Testis (tissue), 3 donors: ENCODE results near the gene ZNF777. TPM values are rescaled to one million over a fixed set of nuclear protein-coding genes. Genes with fewer than 3 reads are reported as not detected.

Experiments used
- DNase-seq: peaks from one replicate; pipeline ENCODE4 v3.0.0-alpha.2; 2019
- H3K27ac ChIP-seq, 2 donors: fragments of 200-600 bp; sonication (generic); one replicate each; pipeline ENCODE4 v1.5.1; 2019
- H3K27me3 ChIP-seq: fragments of 200-600 bp; sonication (generic); one replicate; pipeline ENCODE4 v1.5.1; 2019
- H3K36me3 ChIP-seq: fragments of 200-600 bp; sonication (generic); one replicate; pipeline ENCODE4 v1.5.1; 2017; ENCODE audit warnings: low read depth; ENCODE audit errors: missing control alignments
- H3K4me1 ChIP-seq: fragments of 200-600 bp; sonication (generic); one replicate; pipeline ENCODE4 v1.5.1; 2019
- H3K4me3 ChIP-seq, 2 donors: fragments of 200-600 bp; sonication (generic); one replicate each; pipeline ENCODE4 v1.5.1; 2017 to 2019
- H3K9me3 ChIP-seq: fragments of 200-600 bp; sonication (generic); one replicate; pipeline ENCODE4 v1.5.1; 2017
- POLR2A ChIP-seq: fragments of 450-650 bp; IDR thresholded peaks from one replicate; pipeline ENCODE4 v1.6.1; 2017; ENCODE audit warnings: antibody characterized with exemption, mild to moderate bottlenecking, moderate library complexity
- WGBS, 2 donors: methylation state at CpG; one replicate each; pipeline ENCODE4 v1.1.5; 2018; 5-methylcytosine and 5-hydroxymethylcytosine counted together
- intact Hi-C: fragments of 100-400 bp; cut with DNase I; formaldehyde crosslinking; loops from one replicate; pipeline ENCODE4 v1.15.1; 2023; ENCODE audit warnings: low total_unique reads
- polyA plus RNA-seq: library from polyadenylated mRNA; stranded (reverse); fragments of 350-450 nt; fragmentation: Illumina TruSeq; extraction: RNeasy Lipid Tissue Mini Kit (QIAGEN cat#74804); gene quantifications from one replicate; pipeline ENCODE4 v1.2.3, GENCODE V29; 2014; ENCODE audit warnings: low read depth, low replicate concordance; ENCODE audit not compliant: insufficient read depth
- total RNA-seq, 2 donors: library from RNA; depleted of rRNA; stranded (reverse); fragments of >200 nt; gene quantifications; one replicate each; pipeline ENCODE4 v1.2.3, GENCODE V29; 2016
- TF ChIP-seq, protein P1 (sequence below), 3 experiments: fragments of 450-650 bp in 2 of 3; fragments of 200-600 bp in 1 of 3; sonication (generic) in 1 of 3; IDR thresholded peaks; one replicate each; pipeline ENCODE4 v1.5.1; 2016 to 2019; ENCODE audit warnings: antibody characterized with exemption in 3 of 3, mild to moderate bottlenecking in 2 of 3, moderate library complexity in 1 of 3

The ZNF777 gene
- total and polyA plus RNA-seq, 3 donors from 2014 or later, result 15.4 to 25.0 (median 19.4) TPM

GRCh38 chr7:149458235-149458634 lies 2.6 kb downstream of the ZNF777 start:
- H3K27me3 ChIP-seq, result no peaks in the 10 kb centered on the region
- no peak overlapping the region for H3K4me3 ChIP-seq
- TF ChIP-seq, protein P1, sequence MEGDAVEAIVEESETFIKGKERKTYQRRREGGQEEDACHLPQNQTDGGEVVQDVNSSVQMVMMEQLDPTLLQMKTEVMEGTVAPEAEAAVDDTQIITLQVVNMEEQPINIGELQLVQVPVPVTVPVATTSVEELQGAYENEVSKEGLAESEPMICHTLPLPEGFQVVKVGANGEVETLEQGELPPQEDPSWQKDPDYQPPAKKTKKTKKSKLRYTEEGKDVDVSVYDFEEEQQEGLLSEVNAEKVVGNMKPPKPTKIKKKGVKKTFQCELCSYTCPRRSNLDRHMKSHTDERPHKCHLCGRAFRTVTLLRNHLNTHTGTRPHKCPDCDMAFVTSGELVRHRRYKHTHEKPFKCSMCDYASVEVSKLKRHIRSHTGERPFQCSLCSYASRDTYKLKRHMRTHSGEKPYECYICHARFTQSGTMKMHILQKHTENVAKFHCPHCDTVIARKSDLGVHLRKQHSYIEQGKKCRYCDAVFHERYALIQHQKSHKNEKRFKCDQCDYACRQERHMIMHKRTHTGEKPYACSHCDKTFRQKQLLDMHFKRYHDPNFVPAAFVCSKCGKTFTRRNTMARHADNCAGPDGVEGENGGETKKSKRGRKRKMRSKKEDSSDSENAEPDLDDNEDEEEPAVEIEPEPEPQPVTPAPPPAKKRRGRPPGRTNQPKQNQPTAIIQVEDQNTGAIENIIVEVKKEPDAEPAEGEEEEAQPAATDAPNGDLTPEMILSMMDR (IDR thresholded peaks at IDR 0.05), result no peak
- no peak for TF ChIP-seq POLR2A
- peaks cover 6% of the 10 kb centered on the region for H3K4me1 ChIP-seq
- no peak for DNase-seq
- H3K9me3 ChIP-seq, result no peaks in the 10 kb centered on the region
- H3K36me3 ChIP-seq, result no peaks in the 10 kb centered on the region
- H3K27ac ChIP-seq, result no peak overlapping the region
- intact Hi-C loops, result no loop called here
- WGBS, 2 donors, result 56 to 70% methylated on average over 3 of the region's 3 CpGs

GRCh38 chr7:149457766-149458165 lies 3.1 kb downstream of the ZNF777 start:
- Histone ChIP-seq H3K36me3 (no peaks in the 10 kb centered on the region), H3K27ac (no peak overlapping the region), H3K27me3 (no peaks in the 10 kb centered on the region), H3K4me1 (peaks cover 6% of the 10 kb centered on the region), H3K9me3 (no peaks in the 10 kb centered on the region), H3K4me3 (no peak overlapping the region)
- intact Hi-C loops, result no loop called here
- TF ChIP-seq, protein P1 (IDR thresholded peaks at IDR 0.05), result no peak
- TF ChIP-seq POLR2A, result no peak
- 71 to 79% methylated on average over 1 of the region's 1 CpG for WGBS, 2 donors
- DNase-seq, result no peak

DNA sequence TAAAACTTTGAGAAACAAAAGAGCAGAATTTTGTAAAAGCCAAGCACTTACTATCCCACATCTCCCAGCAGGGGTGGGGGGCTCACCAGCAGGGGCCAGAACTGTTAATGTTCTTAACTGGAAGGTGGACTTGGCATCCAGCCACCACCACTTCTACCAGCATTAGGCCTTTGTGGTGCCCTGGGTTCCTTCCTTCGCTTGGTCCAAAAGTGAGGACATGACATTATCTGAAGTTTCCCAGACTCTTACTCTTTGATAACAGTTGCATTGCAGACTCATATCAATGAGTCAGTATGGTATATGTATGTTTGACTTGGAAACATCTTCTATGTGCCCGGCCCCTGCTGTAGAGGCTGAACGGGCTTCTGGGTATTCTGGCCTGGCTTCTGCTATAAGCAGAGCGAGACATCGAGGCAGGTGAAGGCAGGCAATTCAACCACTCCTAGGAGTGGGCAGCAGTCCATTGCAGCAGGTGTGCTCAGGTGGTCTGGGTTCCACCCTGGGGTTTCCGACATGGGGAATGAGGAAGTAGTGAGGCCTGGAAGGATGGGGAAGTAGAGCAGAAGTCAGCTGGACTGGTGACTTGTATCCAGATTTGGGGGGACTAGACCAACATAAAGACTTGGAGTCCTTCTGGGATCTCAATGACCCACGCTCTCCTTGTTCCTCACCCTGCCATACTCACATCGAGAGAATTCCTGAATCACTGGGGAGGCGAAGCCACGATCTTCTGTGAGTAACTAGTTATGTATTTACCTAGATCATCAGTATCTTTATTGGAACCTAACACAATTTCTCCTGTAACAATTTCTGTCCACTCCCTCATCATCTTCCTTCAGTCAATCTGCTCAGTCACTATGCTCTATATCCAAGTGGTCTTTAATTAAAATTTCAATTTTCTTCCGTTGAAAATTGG lies 4.1 kb downstream of the ZNF777 start:
- H3K4me3 ChIP-seq, result no peak overlapping the region
- WGBS, 2 donors, result 84 to 93% methylated on average over 11 of the region's 11 CpGs
- H3K9me3 ChIP-seq, result no peaks in the 10 kb centered on the region
- H3K27ac ChIP-seq, result no peak overlapping the region
- H3K36me3 ChIP-seq, result no peaks in the 10 kb centered on the region
- peaks cover 6% of the 10 kb centered on the region for H3K4me1 ChIP-seq
- H3K27me3 ChIP-seq, result no peaks in the 10 kb centered on the region
- TF ChIP-seq, protein P1 (IDR thresholded peaks at IDR 0.05), result no peak
- no peak for TF ChIP-seq POLR2A
- intact Hi-C loops, result no loop called here
- no peak for DNase-seq

- peaks cover 6% of the 10 kb centered on the region for H3K4me1 ChIP-seq
- H3K36me3 ChIP-seq, result no peaks in the 10 kb centered on the region
- no peak for TF ChIP-seq POLR2A
- TF ChIP-seq, protein P1 (IDR thresholded peaks at IDR 0.05), result no peak
- H3K27ac ChIP-seq, result no peak overlapping the region
- H3K27me3 ChIP-seq, result no peaks in the 10 kb centered on the region
- 85 to 90% methylated on average over 23 to 24 of the region's 24 CpGs for WGBS, 2 donors
- DNase-seq, result no peak
- no peak overlapping the region for H3K4me3 ChIP-seq
- no peaks in the 10 kb centered on the region for H3K9me3 ChIP-seq
- intact Hi-C loops, result no loop called here
Measured at GRCh38 chr7:149455175-149455950, 5.5 kb downstream of the ZNF777 start.
